ENCODE data around the gene CYTH1.

The CYTH1 gene

GRCh38 chr17:78645421-78646295 is 136.4 kb downstream of the CYTH1 start:
- DNase-seq, result no peak

GRCh38 chr17:78644931-78645351 is 137.1 kb downstream of the CYTH1 start:
- no peak for DNase-seq

GRCh38 chr17:78644224-78644623 is 137.8 kb downstream of the CYTH1 start:
- DNase-seq, result no peak

- no peak for DNase-seq
Observed at GRCh38 chr17:78643326-78643725, 138.7 kb downstream of the CYTH1 start.

- DNase-seq, result no peak
Observed at GRCh38 chr17:78642707-78643106, 139.4 kb downstream of the CYTH1 start.

GRCh38 chr17:78641666-78642065 is 140.4 kb downstream of the CYTH1 start:
- no peak for DNase-seq

GRCh38 chr17:78641243-78641642 is 140.8 kb downstream of the CYTH1 start:
- DNase-seq, result no peak

GRCh38 chr17:78640700-78641099 is 141.4 kb downstream of the CYTH1 start:
- no peak for DNase-seq

GRCh38 chr17:78637643-78638420 is 144.2 kb downstream of the CYTH1 start:
- no peak for DNase-seq

GRCh38 chr17:78637146-78637545 is 144.9 kb downstream of the CYTH1 start:
- no peak for DNase-seq

GRCh38 chr17:78634154-78634553 is 147.9 kb downstream of the CYTH1 start:
- no peak for DNase-seq

GRCh38 chr17:78629436-78629995 is 152.6 kb downstream of the CYTH1 start:
- DNase-seq, result no peak

GRCh38 chr17:78628547-78629435 is 153.3 kb downstream of the CYTH1 start:
- DNase-seq, result no peak

GRCh38 chr17:78624324-78625151 is 157.5 kb downstream of the CYTH1 start:
- no peak for DNase-seq
